ENCODE results near the gene SLC25A23. TPM values are rescaled to one million over a fixed set of nuclear protein-coding genes. Genes with fewer than 3 reads are reported as not detected.

The SLC25A23 gene
- total RNA-seq, 1 donor from 2014 or later, result 37.0 TPM

GRCh38 chr19:6481541-6482342 lies 22.1 kb upstream of the SLC25A23 start, which contains the start of gene DENND1C:
Gene DENND1C (minus strand): TSS chr19:6481787. CDS start chr19:6481695, 92 bp downstream.
- DNase-seq (ENCODE audit: low spot score), result no peak

- no peak for DNase-seq (ENCODE audit: low spot score)
Observed at GRCh38 chr19:6480848-6481415, 21.3 kb upstream of the SLC25A23 start.

GRCh38 chr19:6479836-6480398 lies 20.3 kb upstream of the SLC25A23 start:
- DNase-seq (ENCODE audit: low spot score), result no peak

GRCh38 chr19:6478815-6479214 lies 19.2 kb upstream of the SLC25A23 start:
- DNase-seq (ENCODE audit: low spot score), result no peak

GRCh38 chr19:6476896-6477431 lies 17.4 kb upstream of the SLC25A23 start:
- DNase-seq (ENCODE audit: low spot score), result no peak

GRCh38 chr19:6476155-6476895 lies 16.7 kb upstream of the SLC25A23 start:
- no peak for DNase-seq (ENCODE audit: low spot score)

GRCh38 chr19:6475321-6476108 lies 15.9 kb upstream of the SLC25A23 start:
- no peak for DNase-seq (ENCODE audit: low spot score)

- DNase-seq (ENCODE audit: low spot score), result no peak
Observed at GRCh38 chr19:6473647-6474046, 14.1 kb upstream of the SLC25A23 start.

- DNase-seq (ENCODE audit: low spot score), result no peak
Observed at GRCh38 chr19:6472713-6473112, 13.1 kb upstream of the SLC25A23 start.

GRCh38 chr19:6471076-6471475 lies 11.5 kb upstream of the SLC25A23 start:
- DNase-seq (ENCODE audit: low spot score), result no peak

- no peak for DNase-seq (ENCODE audit: low spot score)
Observed at GRCh38 chr19:6470173-6470572, 10.6 kb upstream of the SLC25A23 start.

- no peak for DNase-seq (ENCODE audit: low spot score)
Observed at GRCh38 chr19:6467384-6467783, 7.8 kb upstream of the SLC25A23 start.

- DNase-seq (ENCODE audit: low spot score), result no peak
Observed at GRCh38 chr19:6466526-6467248, 7.1 kb upstream of the SLC25A23 start.

- DNase-seq (ENCODE audit: low spot score), result no peak
Observed at GRCh38 chr19:6465663-6466062, 6.1 kb upstream of the SLC25A23 start.

GRCh38 chr19:6465006-6465405 lies 5.4 kb upstream of the SLC25A23 start:
- DNase-seq (ENCODE audit: low spot score), result no peak

- peak; percentile 89 for DNase-seq (ENCODE audit: low spot score)
Observed at GRCh38 chr19:6464070-6464873, 4.7 kb upstream of the SLC25A23 start, which contains the start of gene CRB3. Gene CRB3 (plus strand): TSS chr19:6464271. CDS start chr19:6464702, 431 bp downstream.

- DNase-seq (ENCODE audit: low spot score), result peak; percentile 96
Observed at GRCh38 chr19:6460099-6460884, 700 bp upstream of the SLC25A23 start.

- no peak for DNase-seq (ENCODE audit: low spot score)
Observed at GRCh38 chr19:6458695-6459261, 814 bp downstream of the SLC25A23 start.

Measured in ureter (tissue), 1 donor.